OCI-LY3 (cell line): ENCODE results near the gene GRIK4.

Source experiments
- H2AFZ ChIP-seq: fragments of 200-600, 300-600 bp; shearing (Covaris generic); 2 replicates; pipeline ENCODE4 v1.6.0; 2014; ENCODE audit warnings: antibody characterized with exemption, low read depth, low read length
- H3K27ac ChIP-seq: fragments of 200-600, 300-600 bp; sonication (generic); 2 replicates; pipeline ENCODE4 v1.5.1; 2014; ENCODE audit warnings: mild to moderate bottlenecking, low read length, moderate library complexity, mixed read lengths
- H3K27me3 ChIP-seq: fragments of 200-600, 300-600 bp; sonication (generic); 2 replicates; pipeline ENCODE4 v1.6.1; 2014; ENCODE audit warnings: low read depth, low read length, mixed read lengths
- H3K36me3 ChIP-seq: fragments of 200-600, 300-600 bp; sonication (generic); replicated peaks from 2 replicates; pipeline ENCODE3; 2014; ENCODE audit warnings: low read depth, low read length, mixed read lengths
- H3K4me1 ChIP-seq: fragments of 300-600, 200-600 bp; sonication (generic); 2 replicates; pipeline ENCODE4 v1.6.1; 2014; ENCODE audit warnings: low read length, mixed read lengths
- H3K4me2 ChIP-seq: fragments of 200-600, 300-600 bp; sonication (generic); 2 replicates; pipeline ENCODE4 v1.6.1; 2014; ENCODE audit warnings: low read length, mixed read lengths
- H3K4me3 ChIP-seq: fragments of 300-600, 200-600 bp; sonication (generic); 2 replicates; pipeline ENCODE4 v1.5.1; 2014; ENCODE audit warnings: antibody characterized with exemption, mild to moderate bottlenecking, low read length, moderate library complexity
- H3K79me2 ChIP-seq: fragments of 300-600, 200-600 bp; shearing (Covaris generic); 2 replicates; pipeline ENCODE4 v1.6.1; 2014; ENCODE audit warnings: mild to moderate bottlenecking, low read length, mixed read lengths
- H3K9ac ChIP-seq: fragments of 300-600, 200-600 bp; shearing (Covaris generic); 2 replicates; pipeline ENCODE4 v1.6.0; 2014; ENCODE audit warnings: mild to moderate bottlenecking, low read length, moderate library complexity
- H3K9me3 ChIP-seq: fragments of 200-600, 300-600 bp; shearing (Covaris generic); 2 replicates; pipeline ENCODE4 v1.6.1; 2014; ENCODE audit warnings: low read length, mixed read lengths; ENCODE audit not compliant: insufficient read depth
- H4K20me1 ChIP-seq: fragments of 200-600, 300-600 bp; sonication (generic); 2 replicates; pipeline ENCODE4 v1.6.1; 2016; ENCODE audit warnings: low read length, mixed read lengths; ENCODE audit not compliant: insufficient read depth
- CTCF ChIP-seq: fragments of 200-600, 300-600 bp; sonication (generic); IDR thresholded peaks from 2 replicates; pipeline ENCODE4 v1.5.1; 2014; ENCODE audit warnings: antibody characterized with exemption, low read length, low read depth
- EZH2phosphoT487 ChIP-seq: fragments of 200-600 bp; shearing (Covaris generic); IDR thresholded peaks from 2 replicates; pipeline ENCODE4 v1.6.1; 2018; ENCODE audit warnings: antibody characterized with exemption, mixed run types, low read depth

Gene GRIK4

DNA sequence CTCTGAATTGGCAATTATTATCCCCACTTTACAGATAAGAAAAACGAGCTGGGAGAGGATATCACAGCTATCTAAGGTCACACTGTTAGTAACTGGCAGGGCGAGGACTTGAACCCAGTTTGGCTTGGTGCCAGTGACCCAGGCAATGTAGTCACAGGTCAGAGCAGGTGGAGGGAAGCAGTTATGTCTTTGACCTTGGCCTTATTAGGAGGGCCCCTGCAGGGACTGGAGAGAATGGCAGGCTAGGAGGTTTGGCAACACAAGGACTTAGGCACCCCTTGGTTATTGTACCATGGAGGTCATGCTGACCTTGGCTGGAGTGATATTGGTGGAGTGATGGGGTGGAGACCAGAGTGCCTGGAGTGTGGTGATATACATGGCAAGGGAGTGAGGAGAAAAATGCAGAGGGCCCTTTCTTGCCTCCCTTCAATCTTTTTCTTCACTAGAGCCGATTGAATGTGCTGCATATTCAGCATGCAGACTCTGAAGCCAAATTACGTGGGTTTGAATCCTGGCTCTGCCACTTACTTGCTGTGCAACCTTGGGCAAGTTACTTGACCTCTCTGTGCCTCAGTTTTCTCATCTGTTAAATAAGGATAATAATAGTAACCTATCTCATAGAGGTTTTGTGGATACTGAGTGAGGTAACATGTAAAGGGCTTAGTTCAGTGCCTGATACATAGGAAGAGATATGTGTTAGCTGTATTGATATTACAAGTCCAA is 419.7 kb downstream of the GRIK4 start:
- Histone ChIP-seq H3K4me1 (peaks cover 19% of the 10 kb centered on the region), H3K27me3 (peaks cover 4% of the 10 kb centered on the region; the same call in 1 of the 2 replicates), H3K27ac (no peak overlapping the region), H3K79me2 (no peaks in the 10 kb centered on the region), H3K9ac (no peak overlapping the region), H3K4me3 (no peak overlapping the region), H3K9me3 (no peaks in the 10 kb centered on the region), H2AFZ (no peak overlapping the region), H4K20me1 (no peaks in the 10 kb centered on the region), H3K36me3 (no peaks in the 10 kb centered on the region), H3K4me2 (no peak overlapping the region)
- no peak for TF ChIP-seq EZH2phosphoT487
- peak; percentile 22 for TF ChIP-seq CTCF

GRCh38 chr11:120932305-120932915 is 420.9 kb downstream of the GRIK4 start:
- no peaks in the 10 kb centered on the region for H4K20me1 ChIP-seq
- H3K27ac ChIP-seq = no peak overlapping the region
- no peak overlapping the region for H3K4me3 ChIP-seq
- H3K79me2 ChIP-seq = no peaks in the 10 kb centered on the region
- no peak overlapping the region for H3K4me2 ChIP-seq
- TF ChIP-seq CTCF (no peak), EZH2phosphoT487 (no peak)
- peaks cover 11% of the 10 kb centered on the region for H3K27me3 ChIP-seq
- no peaks in the 10 kb centered on the region for H3K9me3 ChIP-seq
- no peak overlapping the region for H3K9ac ChIP-seq
- H3K36me3 ChIP-seq = no peaks in the 10 kb centered on the region
- H3K4me1 ChIP-seq = peaks cover 12% of the 10 kb centered on the region
- no peak overlapping the region for H2AFZ ChIP-seq

DNA sequence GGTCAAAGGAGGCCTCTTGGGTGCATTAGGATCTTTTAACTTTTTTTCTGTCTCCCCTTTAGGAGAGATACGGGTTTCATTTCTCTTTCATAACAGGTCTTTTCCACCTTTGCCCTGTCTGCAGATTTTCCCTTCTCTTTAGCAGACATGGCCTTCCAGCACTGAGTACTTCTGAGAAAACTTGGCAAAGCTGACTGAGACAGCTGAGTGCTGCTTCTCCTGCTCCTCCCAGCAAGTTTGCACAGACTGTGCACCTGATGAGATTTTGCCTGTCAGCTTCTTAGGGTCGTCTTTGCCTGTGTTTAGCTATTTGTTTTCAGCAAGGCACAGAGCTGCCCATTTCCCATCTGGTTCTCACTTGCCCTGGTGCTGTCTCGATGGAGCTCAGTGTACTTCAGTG is 424.8 kb downstream of the GRIK4 start:
- Histone ChIP-seq H3K27me3 (peaks cover 45% of the 10 kb centered on the region), H2AFZ (no peak overlapping the region), H3K36me3 (no peaks in the 10 kb centered on the region), H3K79me2 (no peaks in the 10 kb centered on the region), H3K27ac (no peak overlapping the region), H3K4me1 (no peaks in the 10 kb centered on the region), H3K9me3 (no peaks in the 10 kb centered on the region), H4K20me1 (no peaks in the 10 kb centered on the region), H3K4me2 (no peak overlapping the region), H3K9ac (no peak overlapping the region), H3K4me3 (no peak overlapping the region)
- TF ChIP-seq CTCF (no peak), EZH2phosphoT487 (no peak)

- no peaks in the 10 kb centered on the region for H4K20me1 ChIP-seq
- no peak for TF ChIP-seq EZH2phosphoT487
- TF ChIP-seq CTCF = no peak
- H3K79me2 ChIP-seq = no peaks in the 10 kb centered on the region
Measured at GRCh38 chr11:120937501-120937900, 426.0 kb downstream of the GRIK4 start.

More at GRCh38 chr11:120937501-120937900, 426.0 kb downstream of the GRIK4 start:
- Histone ChIP-seq H3K36me3 (no peaks in the 10 kb centered on the region), H3K4me3 (no peak overlapping the region), H3K4me1 (no peaks in the 10 kb centered on the region), H2AFZ (no peak overlapping the region), H3K27ac (no peak overlapping the region), H3K4me2 (no peak overlapping the region), H3K9ac (no peak overlapping the region), H3K9me3 (no peaks in the 10 kb centered on the region), H3K27me3 (peaks cover 48% of the 10 kb centered on the region)
